GM23338 (cell line): ENCODE measurements around the gene HSPA14.

Experiments used
- CTCF ChIP-seq, 2 experiments: fragments of 200-600 bp in 1 of 2; sonication (generic) in 1 of 2; conservative IDR thresholded peaks; 2 replicates each; pipeline versions ENCODE4 v1.5.1 to v1.6.1; 2016 to 2017; ENCODE audit warnings: antibody characterized with exemption in 2 of 2, low read depth in 2 of 2, mild to moderate bottlenecking in 2 of 2, moderate library complexity in 1 of 2
- EZH2phosphoT487 ChIP-seq: fragments of 200-600 bp; sonication (generic); IDR thresholded peaks from one replicate; pipeline ENCODE4 v1.8.1; 2018; ENCODE audit warnings: antibody characterized with exemption; ENCODE audit not compliant: unreplicated experiment
- REST ChIP-seq: IDR thresholded peaks from one replicate; pipeline ENCODE4 v1.6.1; 2018; ENCODE audit warnings: antibody characterized with exemption; ENCODE audit not compliant: unreplicated experiment

GRCh38 chr10:14837003-14837756, 926 bp upstream of the HSPA14 start:
- no peak for TF ChIP-seq CTCF (conservative IDR thresholded peaks at IDR 0.05; ENCODE audit: low read depth in 2 of 2)
- no peak for TF ChIP-seq EZH2phosphoT487
- no peak for TF ChIP-seq REST
